Astrocyte of the cerebellum (primary cell): ENCODE results near the gene ALG2.

Experiments used
- DNase-seq: peaks from one replicate; pipeline ENCODE4 v3.0.0-alpha.2; 2011; ENCODE audit warnings: low read depth
- H3K4me3 ChIP-seq: 2 replicates; pipeline ENCODE4 v1.5.1; 2011; ENCODE audit warnings: mild to moderate bottlenecking, low read depth, low read length, moderate library complexity
- in situ Hi-C: cut with HindIII; loops from 2 replicates; pipeline ENCODE4 v1.10.0; 2017; ENCODE audit warnings: low sequenced_read_pairs
- TF ChIP-seq, protein P1 (sequence below): IDR thresholded peaks from 2 replicates; pipeline ENCODE4 v1.5.1; 2012; ENCODE audit warnings: low read length, low read depth, moderate library complexity, mild to moderate bottlenecking; ENCODE audit errors: missing control alignments

Gene ALG2, protein sequence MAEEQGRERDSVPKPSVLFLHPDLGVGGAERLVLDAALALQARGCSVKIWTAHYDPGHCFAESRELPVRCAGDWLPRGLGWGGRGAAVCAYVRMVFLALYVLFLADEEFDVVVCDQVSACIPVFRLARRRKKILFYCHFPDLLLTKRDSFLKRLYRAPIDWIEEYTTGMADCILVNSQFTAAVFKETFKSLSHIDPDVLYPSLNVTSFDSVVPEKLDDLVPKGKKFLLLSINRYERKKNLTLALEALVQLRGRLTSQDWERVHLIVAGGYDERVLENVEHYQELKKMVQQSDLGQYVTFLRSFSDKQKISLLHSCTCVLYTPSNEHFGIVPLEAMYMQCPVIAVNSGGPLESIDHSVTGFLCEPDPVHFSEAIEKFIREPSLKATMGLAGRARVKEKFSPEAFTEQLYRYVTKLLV

DNA sequence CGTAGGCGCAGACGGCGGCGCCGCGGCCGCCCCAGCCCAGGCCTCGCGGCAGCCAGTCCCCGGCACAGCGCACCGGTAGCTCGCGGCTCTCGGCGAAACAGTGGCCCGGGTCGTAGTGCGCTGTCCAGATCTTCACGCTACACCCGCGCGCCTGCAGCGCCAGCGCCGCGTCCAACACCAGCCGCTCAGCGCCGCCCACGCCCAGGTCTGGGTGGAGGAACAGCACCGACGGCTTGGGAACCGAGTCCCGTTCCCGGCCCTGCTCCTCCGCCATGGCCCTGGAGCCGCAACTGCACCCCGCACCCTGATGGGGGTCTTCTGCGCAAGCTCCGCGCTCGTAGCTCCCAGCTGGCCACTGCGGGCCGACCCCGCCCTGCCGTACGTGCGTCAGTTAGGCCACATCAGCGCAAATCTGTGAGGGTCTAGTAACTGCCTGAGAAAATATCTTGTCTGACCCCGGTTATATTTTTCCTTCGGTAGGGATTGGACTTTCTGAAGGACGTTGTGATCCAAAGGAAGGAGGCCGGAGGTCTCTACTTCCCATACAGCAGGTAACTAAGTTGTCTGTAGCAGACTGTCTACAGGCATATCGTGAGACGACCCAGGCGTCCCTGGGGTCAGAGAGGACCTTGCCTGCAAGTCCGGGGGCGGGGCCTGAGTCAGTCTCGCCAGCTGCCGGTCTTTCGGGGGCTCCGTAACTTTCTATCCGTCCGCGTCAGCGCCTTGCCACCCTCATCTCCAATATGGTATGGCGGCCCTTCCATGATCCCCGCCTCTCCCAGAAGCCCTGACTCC, at the start of gene ALG2, which contains the start of gene SEC61B:
ALG2 (minus strand) TSS at position 322 of the 795 bp plus-strand sequence; CDS start at position 274, 48 bp downstream.
SEC61B (plus strand) TSS at position 662 of the 795 bp plus-strand sequence; CDS start at position 744, 82 bp downstream.
- in situ Hi-C loops, result no loop called here
- H3K4me3 ChIP-seq, result peak within 1 kb of the TSS; percentile 95
- peak; percentile 88 for DNase-seq
- TF ChIP-seq, protein P1, sequence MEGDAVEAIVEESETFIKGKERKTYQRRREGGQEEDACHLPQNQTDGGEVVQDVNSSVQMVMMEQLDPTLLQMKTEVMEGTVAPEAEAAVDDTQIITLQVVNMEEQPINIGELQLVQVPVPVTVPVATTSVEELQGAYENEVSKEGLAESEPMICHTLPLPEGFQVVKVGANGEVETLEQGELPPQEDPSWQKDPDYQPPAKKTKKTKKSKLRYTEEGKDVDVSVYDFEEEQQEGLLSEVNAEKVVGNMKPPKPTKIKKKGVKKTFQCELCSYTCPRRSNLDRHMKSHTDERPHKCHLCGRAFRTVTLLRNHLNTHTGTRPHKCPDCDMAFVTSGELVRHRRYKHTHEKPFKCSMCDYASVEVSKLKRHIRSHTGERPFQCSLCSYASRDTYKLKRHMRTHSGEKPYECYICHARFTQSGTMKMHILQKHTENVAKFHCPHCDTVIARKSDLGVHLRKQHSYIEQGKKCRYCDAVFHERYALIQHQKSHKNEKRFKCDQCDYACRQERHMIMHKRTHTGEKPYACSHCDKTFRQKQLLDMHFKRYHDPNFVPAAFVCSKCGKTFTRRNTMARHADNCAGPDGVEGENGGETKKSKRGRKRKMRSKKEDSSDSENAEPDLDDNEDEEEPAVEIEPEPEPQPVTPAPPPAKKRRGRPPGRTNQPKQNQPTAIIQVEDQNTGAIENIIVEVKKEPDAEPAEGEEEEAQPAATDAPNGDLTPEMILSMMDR, result no peak

DNA sequence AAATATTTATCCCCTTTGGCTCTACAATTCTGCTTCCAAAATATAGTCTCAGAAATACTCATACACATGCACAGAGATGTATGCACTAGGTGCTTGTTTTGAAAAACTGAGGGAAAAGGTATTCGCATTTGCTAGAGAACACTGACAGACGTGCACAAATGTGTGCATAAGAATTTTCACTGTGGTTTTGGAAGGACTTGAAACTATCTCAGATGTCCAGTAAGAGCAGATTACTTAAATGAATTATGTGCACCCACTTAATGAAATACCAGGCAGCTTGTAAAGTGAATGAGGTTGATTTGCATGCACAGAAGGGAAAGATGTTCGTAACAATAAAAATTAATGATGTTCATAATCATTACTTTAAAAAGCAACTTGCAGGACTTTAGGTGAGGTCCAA, 48.7 kb upstream of the ALG2 start:
- in situ Hi-C loops, result no loop called here
- TF ChIP-seq, protein P1, result no peak

DNA sequence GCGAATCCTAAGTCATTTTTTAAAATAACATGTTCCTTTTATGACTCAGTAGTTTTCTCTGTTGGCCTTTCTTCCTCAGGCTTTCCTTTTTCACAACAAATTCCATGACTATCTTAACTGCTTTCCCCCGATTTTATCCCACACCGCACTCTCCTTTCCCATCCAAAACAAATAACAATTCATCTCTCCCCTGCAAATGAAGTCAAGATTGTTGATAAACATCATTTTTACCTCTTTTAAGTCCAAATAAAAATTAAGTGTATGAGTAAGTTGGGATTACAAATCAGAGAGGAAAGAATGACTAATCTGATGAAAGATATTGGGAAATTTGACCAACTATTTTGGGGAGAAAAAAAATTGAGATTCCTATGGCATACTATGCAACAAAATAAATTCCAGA, 47.7 kb upstream of the ALG2 start:
- no peak overlapping the region for H3K4me3 ChIP-seq
- DNase-seq, result peak; percentile 22
- in situ Hi-C loops, result no loop called here
- TF ChIP-seq, protein P1, result no peak

More for the DNA sequence above, 48.7 kb upstream of the ALG2 start:
- DNase-seq, result no peak
- H3K4me3 ChIP-seq, result no peak overlapping the region

DNA sequence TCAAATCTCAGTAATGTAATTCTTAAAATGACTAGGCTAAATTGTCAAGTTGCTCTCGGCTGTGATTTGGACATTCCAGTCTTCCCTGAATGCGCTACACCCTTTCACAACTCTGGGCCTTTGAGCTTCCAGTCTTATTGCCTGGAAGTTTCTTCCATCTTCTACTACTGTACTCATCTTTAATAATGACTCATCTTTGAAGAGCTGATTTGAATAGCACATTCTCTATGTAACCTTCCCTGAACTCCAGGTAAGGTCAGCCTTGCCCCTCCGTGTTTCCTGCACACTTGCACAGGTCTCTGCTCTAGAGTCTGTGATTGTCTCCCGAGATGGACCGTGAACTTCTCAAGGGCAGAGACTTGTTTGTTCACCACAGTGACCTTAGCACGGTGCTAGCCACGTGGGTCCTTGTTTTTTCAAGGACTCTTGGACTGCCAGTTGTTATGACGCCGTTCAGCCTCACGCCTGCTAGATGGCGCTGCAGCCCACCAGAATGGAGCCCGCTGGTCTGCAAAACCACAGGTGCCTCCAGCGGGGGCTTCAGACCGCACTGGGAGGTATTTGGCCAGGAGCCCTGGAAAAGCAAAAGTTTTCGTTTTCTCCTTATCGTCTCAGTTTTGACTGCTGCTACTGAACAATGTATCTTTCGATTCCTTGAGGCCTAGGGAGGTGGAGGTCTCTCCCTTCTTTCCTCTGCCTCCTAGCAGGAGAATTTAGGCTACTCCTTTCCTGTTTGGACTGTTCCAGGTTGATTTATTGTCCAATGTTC, 44.7 kb upstream of the ALG2 start:
- DNase-seq, result peak; percentile 68
- in situ Hi-C loops, result no loop called here
- TF ChIP-seq, protein P1, result peak; percentile 88
- H3K4me3 ChIP-seq, result no peak overlapping the region

DNA sequence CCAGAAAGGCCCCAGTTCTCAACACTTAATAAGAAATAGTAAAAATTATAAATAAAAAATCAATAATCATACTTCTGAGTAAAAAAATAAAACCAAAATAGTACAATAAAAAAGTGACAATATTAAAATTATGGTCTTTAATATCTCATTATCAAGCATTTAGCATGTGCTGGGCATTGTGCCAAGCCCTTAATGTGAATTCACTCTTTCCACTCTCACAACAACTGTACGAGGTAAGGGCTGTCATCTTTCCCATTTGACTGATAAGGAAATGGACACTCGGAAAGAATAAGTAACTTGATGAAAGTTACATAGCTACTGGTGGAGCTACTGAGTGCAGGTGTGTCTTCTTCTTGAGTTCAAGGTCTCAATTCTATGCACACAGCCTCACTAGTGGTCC, 43.9 kb upstream of the ALG2 start:
- H3K4me3 ChIP-seq, result no peak overlapping the region
- in situ Hi-C loops, result no loop called here
- TF ChIP-seq, protein P1, result no peak
- no peak for DNase-seq

DNA sequence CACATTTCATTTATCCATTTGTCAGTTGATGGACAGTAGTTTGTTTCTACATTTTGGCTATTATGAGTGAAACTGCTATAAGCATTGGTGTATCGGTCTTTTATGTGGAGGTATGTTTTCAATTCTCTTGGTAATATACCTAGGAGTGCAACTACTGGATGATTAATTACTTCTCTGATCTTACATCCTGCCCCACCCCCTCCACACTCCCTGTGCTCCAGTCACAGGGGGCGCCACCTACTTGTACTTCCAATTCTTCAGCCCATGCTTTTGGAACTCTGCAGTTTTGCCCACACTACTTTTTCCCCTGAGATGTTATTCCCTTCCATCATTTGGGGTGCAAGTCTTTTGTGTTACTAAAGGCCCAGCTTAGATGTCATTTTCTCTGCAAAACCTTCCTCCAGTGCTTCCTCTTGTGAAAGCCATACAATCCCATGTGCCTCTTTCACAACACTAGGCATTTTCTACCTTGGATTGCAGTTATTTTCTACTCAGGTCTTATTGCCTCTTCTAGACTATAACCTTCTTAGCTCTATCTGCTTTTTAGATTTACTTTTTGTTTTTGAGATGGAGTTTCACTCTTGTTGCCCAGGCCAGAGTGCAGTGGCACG, 42.4 kb upstream of the ALG2 start:
- in situ Hi-C loops, result no loop called here

More for the DNA sequence above, 42.4 kb upstream of the ALG2 start:
- TF ChIP-seq, protein P1, result peak; percentile 31
- no peak for DNase-seq
- H3K4me3 ChIP-seq, result no peak overlapping the region
